Measurements from ENCODE around the gene FIGN.

DNA sequence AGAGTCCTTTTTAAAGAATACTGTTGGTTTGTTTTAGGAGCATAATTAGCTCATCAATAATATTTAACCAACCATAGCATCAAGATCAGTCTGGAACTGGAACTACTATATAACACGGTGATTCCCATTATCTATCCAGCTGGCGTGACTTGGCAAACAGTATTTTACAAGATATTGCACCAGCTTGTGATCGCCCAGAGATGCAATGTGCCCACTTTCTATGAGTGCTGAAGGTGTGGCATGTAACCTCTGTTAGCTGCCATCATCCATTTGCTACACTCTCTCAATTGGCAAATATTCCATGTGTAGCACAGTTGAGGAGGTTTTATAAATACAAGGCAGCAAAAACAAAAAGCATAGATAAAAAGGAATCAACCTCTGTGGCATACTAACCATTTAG lies 64.9 kb downstream of the FIGN start:
- TF ChIP-seq, protein P1, sequence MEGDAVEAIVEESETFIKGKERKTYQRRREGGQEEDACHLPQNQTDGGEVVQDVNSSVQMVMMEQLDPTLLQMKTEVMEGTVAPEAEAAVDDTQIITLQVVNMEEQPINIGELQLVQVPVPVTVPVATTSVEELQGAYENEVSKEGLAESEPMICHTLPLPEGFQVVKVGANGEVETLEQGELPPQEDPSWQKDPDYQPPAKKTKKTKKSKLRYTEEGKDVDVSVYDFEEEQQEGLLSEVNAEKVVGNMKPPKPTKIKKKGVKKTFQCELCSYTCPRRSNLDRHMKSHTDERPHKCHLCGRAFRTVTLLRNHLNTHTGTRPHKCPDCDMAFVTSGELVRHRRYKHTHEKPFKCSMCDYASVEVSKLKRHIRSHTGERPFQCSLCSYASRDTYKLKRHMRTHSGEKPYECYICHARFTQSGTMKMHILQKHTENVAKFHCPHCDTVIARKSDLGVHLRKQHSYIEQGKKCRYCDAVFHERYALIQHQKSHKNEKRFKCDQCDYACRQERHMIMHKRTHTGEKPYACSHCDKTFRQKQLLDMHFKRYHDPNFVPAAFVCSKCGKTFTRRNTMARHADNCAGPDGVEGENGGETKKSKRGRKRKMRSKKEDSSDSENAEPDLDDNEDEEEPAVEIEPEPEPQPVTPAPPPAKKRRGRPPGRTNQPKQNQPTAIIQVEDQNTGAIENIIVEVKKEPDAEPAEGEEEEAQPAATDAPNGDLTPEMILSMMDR (IDR thresholded peaks at IDR 0.05), result no peak
- TF ChIP-seq POLR2A (IDR thresholded peaks at IDR 0.05) (no peak), EP300 (IDR thresholded peaks at IDR 0.05) (no peak)
